K562 (cell line): ENCODE measurements around the gene ACE. TPM values are rescaled to one million over a fixed set of nuclear protein-coding genes. Genes with fewer than 3 reads are reported as not detected.

ENCODE experiments used
- ATAC-seq: fragments of 200-7000 bp; cut with Tn5 transposase; 3 replicates; pipeline ENCODE4 v1.9.1; 2020; ENCODE audit warnings: moderate library complexity
- BruUV-seq: library from RNA; stranded (reverse); fragments of 400-500 nt; replicated peaks from 2 replicates; lab custom pipeline; 2021; lab: Mats Ljungman, UMichigan
- CTCF ChIA-PET: fragments of 300-600 bp; formaldehyde crosslinking; extraction: SDS; loops from one replicate; lab custom pipeline; 2021; ENCODE audit warnings: low intra/inter-chr PET ratio; lab: Yijun Ruan, JAX
- POLR2A ChIA-PET: fragments of 300-600, 350-650 bp; sonication (Branson Sonifier 250); formaldehyde crosslinking; extraction: SDS; loops from one replicate; lab custom pipeline; 2021; ENCODE audit warnings: antibody characterized with exemption, inconsistent platforms; lab: Yijun Ruan, JAX
- DNase-seq, 4 experiments: peaks; one replicate each; pipeline versions ENCODE4 v3.0.0 to v3.0.0-alpha.2; 2011 to 2018; ENCODE audit warnings: low spot score in 3 of 4, mixed read lengths in 3 of 4; ENCODE audit errors: extremely low read depth in 1 of 4
- FAIRE-seq: peaks from 2 replicates; lab custom pipeline; 2011; peaks lifted over from hg19 to GRCh38; lab: Jason Lieb, UNC
- H2AFZ ChIP-seq: 2 replicates; pipeline ENCODE4 v1.6.0; 2011; ENCODE audit warnings: low read depth, low read length, control low read depth, inconsistent platforms
- H3K27ac ChIP-seq: fragments of 200-600 bp; 3 replicates; pipeline ENCODE4 v1.8.0; 2011; ENCODE audit warnings: low read depth, mild to moderate bottlenecking, control low read depth, inconsistent platforms, low read length, moderate library complexity, mixed read lengths; ENCODE audit errors: extremely low read depth
- H3K27me3 ChIP-seq, 2 experiments: fragments of 300-600 bp in 1 of 2; 2 replicates in 1 of 2; 3 replicates in 1 of 2; pipeline versions ENCODE4 v1.6.0 to v1.8.0; 2011; ENCODE audit warnings: inconsistent platforms in 2 of 2, low read length in 2 of 2, mild to moderate bottlenecking in 1 of 2, mixed read lengths in 1 of 2, moderate library complexity in 1 of 2; ENCODE audit not compliant: control insufficient read depth in 2 of 2, insufficient read depth in 2 of 2
- H3K36me3 ChIP-seq: fragments of 300-600 bp; 3 replicates; pipeline ENCODE4 v1.8.0; 2011; ENCODE audit warnings: mild to moderate bottlenecking, low read length, inconsistent platforms; ENCODE audit not compliant: control insufficient read depth, insufficient read depth
- H3K4me1 ChIP-seq, 2 experiments: fragments of 200-600 bp in 1 of 2; replicated peaks in 1 of 2; 2 replicates in 1 of 2; 3 replicates in 1 of 2; pipeline versions ENCODE4 v1.5.1 to v1.8.0; 2011; ENCODE audit warnings: inconsistent platforms in 2 of 2, low read length in 2 of 2, mild to moderate bottlenecking in 1 of 2, mixed read lengths in 1 of 2, moderate library complexity in 1 of 2; ENCODE audit not compliant: control insufficient read depth in 2 of 2, insufficient read depth in 2 of 2
- H3K4me2 ChIP-seq: 2 replicates; pipeline ENCODE4 v1.6.1; 2011; ENCODE audit warnings: low read length, control low read depth, inconsistent platforms, mixed read lengths; ENCODE audit not compliant: insufficient read depth
- H3K4me3 ChIP-seq: fragments of 200-600 bp; sonication (generic), shearing (Covaris generic); 2 replicates; pipeline ENCODE4 v1.5.1; 2016; ENCODE audit warnings: control low read depth, inconsistent platforms
- H3K79me2 ChIP-seq: fragments of 200-600 bp; 3 replicates; pipeline ENCODE4 v1.8.0; 2011; ENCODE audit warnings: low read length, inconsistent platforms; ENCODE audit not compliant: control insufficient read depth, insufficient read depth
- H3K9ac ChIP-seq, 2 experiments: 2 replicates each; pipeline versions ENCODE4 v1.6.0 to v1.6.1; 2011; ENCODE audit warnings: low read depth in 2 of 2, low read length in 2 of 2, control low read depth in 1 of 2, inconsistent platforms in 1 of 2, mild to moderate bottlenecking in 1 of 2, mixed read lengths in 1 of 2; ENCODE audit not compliant: insufficient read depth in 1 of 2
- H3K9me1 ChIP-seq: one replicate; pipeline ENCODE4 v1.6.0; 2011; ENCODE audit warnings: inconsistent platforms, mild to moderate bottlenecking, low read length, moderate library complexity; ENCODE audit not compliant: control insufficient read depth, insufficient read depth
- H3K9me3 ChIP-seq: replicated peaks from 2 replicates; pipeline ENCODE4 v1.5.1; 2011; ENCODE audit warnings: low read depth, low read length, inconsistent platforms; ENCODE audit not compliant: control insufficient read depth, insufficient read depth
- H4K20me1 ChIP-seq: replicated peaks from 2 replicates; pipeline ENCODE4 v1.6.1; 2011; ENCODE audit warnings: low read length, inconsistent platforms, mixed read lengths; ENCODE audit not compliant: control insufficient read depth, insufficient read depth
- CGGBP1 ChIP-seq: fragments of 250-450 bp; sonication (Bioruptor Pico); IDR thresholded peaks from 2 replicates; pipeline ENCODE4 v1.9.0; 2021; ENCODE audit warnings: mild to moderate bottlenecking
- COPS2 ChIP-seq: fragments of 450-650 bp; conservative IDR thresholded peaks from 2 replicates; pipeline ENCODE4 v1.6.1; 2016; ENCODE audit warnings: mild to moderate bottlenecking, moderate library complexity
- GABPA ChIP-seq: fragments of 200-800 bp; sonication (Bioruptor generic); conservative IDR thresholded peaks from 2 replicates; pipeline ENCODE4 v1.6.1; 2016; ENCODE audit warnings: low read depth, missing genetic modification characterization, missing compliant biosample characterization
- MAFK ChIP-seq: IDR thresholded peaks from 2 replicates; pipeline ENCODE4 v1.6.1; 2011; ENCODE audit warnings: low read length, improper control_type of control experiment
- NFIX ChIP-seq: fragments of 250-450 bp; sonication (Bioruptor Pico); IDR thresholded peaks from 2 replicates; pipeline ENCODE4 v1.4.0; 2020; ENCODE audit warnings: low read depth, mild to moderate bottlenecking, moderate library complexity
- NR4A1 ChIP-seq, 2 experiments: fragments of 250-450 bp in 1 of 2; fragments of 450-650 bp in 1 of 2; sonication (Bioruptor Pico) in 1 of 2; IDR thresholded peaks; 2 replicates each; pipeline versions ENCODE4 v1.4.0 to v1.6.1; 2016 to 2020; ENCODE audit warnings: mild to moderate bottlenecking in 2 of 2, missing compliant biosample characterization in 1 of 2, missing genetic modification characterization in 1 of 2, moderate library complexity in 1 of 2
- OTX1 ChIP-seq: fragments of 450-650 bp; formaldehyde crosslinking; IDR thresholded peaks from 2 replicates; pipeline ENCODE4 v1.4.0; 2022; ENCODE audit warnings: mild to moderate bottlenecking
- RBFOX2 ChIP-seq: fragments of 200-400 bp; formaldehyde crosslinking; IDR thresholded peaks from 2 replicates; pipeline ENCODE4 v1.6.1; 2017; ENCODE audit warnings: low read depth, mild to moderate bottlenecking, low read length, moderate library complexity
- RBM39 ChIP-seq: fragments of 200-400 bp; formaldehyde crosslinking; optimal IDR thresholded peaks from 2 replicates; pipeline ENCODE3; 2018; ENCODE audit warnings: low read depth, low read length
- SMARCE1 ChIP-seq: fragments of 450-650 bp; IDR thresholded peaks from 2 replicates; pipeline ENCODE4 v1.7.1; 2016; ENCODE audit warnings: mild to moderate bottlenecking
- STAG1 ChIP-seq: sonication (generic); formaldehyde crosslinking; IDR thresholded peaks from 2 replicates; pipeline ENCODE4 v1.5.0; 2020; ENCODE audit warnings: missing genetic modification reagents, borderline replicate concordance
- ZFP1 ChIP-seq: fragments of 450-650 bp; formaldehyde crosslinking; IDR thresholded peaks from 2 replicates; pipeline ENCODE4 v1.4.0; 2020; ENCODE audit warnings: mild to moderate bottlenecking, mixed read lengths
- ZNF143 ChIP-seq: sonication (generic); formaldehyde crosslinking; IDR thresholded peaks from 2 replicates; pipeline ENCODE4 v1.9.0; 2022; ENCODE audit warnings: mild to moderate bottlenecking, missing genetic modification reagents
- ZNF197 ChIP-seq: fragments of 200-800 bp; sonication (Bioruptor generic); IDR thresholded peaks from 2 replicates; pipeline ENCODE4 v1.6.1; 2016; ENCODE audit warnings: low read depth, missing genetic modification characterization, missing compliant biosample characterization
- ZNF239 ChIP-seq: fragments of 250-450 bp; sonication (Bioruptor Pico); IDR thresholded peaks from 2 replicates; pipeline ENCODE4 v1.4.0; 2020; ENCODE audit warnings: mild to moderate bottlenecking
- WGBS: fragments of 100-300 bp; shearing (Covaris generic); methylation state at CpG from one replicate; pipeline ENCODE4 v1.1.6; 2016; ENCODE audit warnings: low coverage, mixed read lengths; ENCODE audit not compliant: insufficient coverage; ENCODE audit errors: missing lambda C conversion rate; 5-methylcytosine and 5-hydroxymethylcytosine counted together
- in situ Hi-C: fragments of 300-500 bp; cut with MboI; formaldehyde crosslinking; loops from 4 replicates; pipeline ENCODE4 v1.15.0; 2018; ENCODE audit warnings: inconsistent platforms, mixed read lengths
- intact Hi-C: fragments of 100-400 bp; cut with micrococcal nuclease; formaldehyde crosslinking; loops from 2 replicates; pipeline ENCODE4 v1.14.2; 2022
- polyA plus RNA-seq, 8 experiments: library from polyadenylated mRNA; depleted of rRNA in 4 of 8; stranded (reverse) in 5 of 8; unstranded in 3 of 8; fragments of >200 nt; fragmentation: Nextera tagmentation in 2 of 8; fragmentation: Illumina TruSeq in 1 of 8; extraction: Ambion mirVana in 2 of 8; extraction: Trizol in 1 of 8; gene quantifications; 2 replicates each; pipeline versions ENCODE4 v1.2.1 to v1.2.3, GENCODE V29; 2011 to 2014; ENCODE audit warnings: inconsistent platforms in 1 of 8, missing spikeins in 1 of 8
- total RNA-seq, 7 experiments: library from RNA; depleted of rRNA in 6 of 7; stranded (reverse); fragments of >200 nt in 6 of 7; fragmentation: Illumina TruSeq in 2 of 7; extraction: Trizol in 2 of 7; gene quantifications; 2 replicates each; pipeline versions ENCODE4 v1.2.1 to v1.2.3, GENCODE V29; 2011 to 2021; ENCODE audit warnings: low replicate concordance in 1 of 7

ACE gene
- total and polyA plus RNA-seq, 9 of the 15 experiments (the other 6 are each of a cell fraction or from before 2014, with no cell fraction given): 0.07 to 2.5 (median 0.47) TPM; not detected in 1

DNA sequence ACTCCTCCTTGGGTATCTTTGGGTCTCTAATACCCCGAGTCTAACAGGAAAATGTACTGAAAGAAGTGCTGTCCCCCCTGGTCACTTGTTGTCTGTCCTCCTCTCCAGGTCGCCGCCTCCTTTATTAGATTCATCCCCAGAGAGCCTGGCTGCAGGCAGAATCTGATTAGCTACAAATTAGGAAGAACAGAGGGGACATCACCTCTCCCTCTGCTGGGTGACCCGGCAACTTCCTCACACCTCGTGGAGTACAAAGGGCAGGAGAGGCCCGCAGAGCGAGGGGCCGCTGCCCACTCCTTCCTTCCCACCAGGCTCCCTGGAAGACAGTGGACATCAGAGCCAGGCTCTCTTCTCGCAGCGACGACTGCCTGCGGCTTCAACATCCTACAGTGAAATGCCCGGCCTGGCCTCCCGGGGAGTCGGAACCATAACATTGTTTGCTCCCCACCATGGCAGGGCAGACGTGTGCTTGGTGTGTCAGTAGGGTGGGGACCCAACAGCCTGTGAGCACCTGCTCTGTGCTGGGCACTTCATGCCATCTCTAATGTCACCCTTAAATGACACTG, 36.0 kb upstream of the ACE start:
- TF ChIP-seq RBFOX2 (0 out of 2 replicates have a peak, but pooled peaks have one; percentile 7), ZFP1 (CRISPR knock-in tag) (no peak)
- FAIRE-seq: no peak
- in situ Hi-C loops (loop anchor here (25.0 kb wide), 1 partner anchor 396 kb away; the partner anchor contains the start of genes FTSJ3, PSMC5 and SMARCD2), intact Hi-C loops (no loop called here)
- H3K9ac ChIP-seq: peak overlapping the region in 1 of 2 experiments; percentile 31; a peak in 1 of 4 replicates
- H3K4me2 ChIP-seq: no peak overlapping the region
- no peaks in the 10 kb centered on the region for H3K27me3 ChIP-seq
- no peak overlapping the region for H3K27ac ChIP-seq
- 86% methylated on average over 13 of the region's 16 CpGs for WGBS
- DNase-seq: no peak
- no peak overlapping the region for H3K4me3 ChIP-seq
- CTCF ChIA-PET: no interaction called here
- no peaks in the 10 kb centered on the region for H3K9me3 ChIP-seq
- peaks cover 2% of the 10 kb centered on the region; the same call in 1 of the 3 replicates for H3K36me3 ChIP-seq
- peaks cover 19% of the 10 kb centered on the region; the same call in 1 of the 3 replicates for H3K79me2 ChIP-seq
- peaks cover 7% of the 10 kb centered on the region for H3K9me1 ChIP-seq
- H4K20me1 ChIP-seq: peaks cover 7% of the 10 kb centered on the region; the same call in 1 of the 2 replicates
- H2AFZ ChIP-seq: no peak overlapping the region
- ATAC-seq: no peak
- H3K4me1 ChIP-seq: peaks cover 44 to 70% of the 10 kb centered on the region in 2 experiments
- POLR2A ChIA-PET: interaction anchor here (0.8 kb wide), 1 partner anchor 35 kb away, joined by 3 read pairs; no protein-coding TSS in a partner anchor
- BruUV-seq: no TSS peak

GRCh38 chr17:63441654-63442053, 35.2 kb upstream of the ACE start:
- Histone ChIP-seq H3K4me3 (no peak overlapping the region), H4K20me1 (peaks cover 7% of the 10 kb centered on the region; the same call in 1 of the 2 replicates), H3K79me2 (peaks cover 16% of the 10 kb centered on the region; the same call in 1 of the 3 replicates), H3K9ac (peak overlapping the region in 1 of 2 experiments; percentile 69; a peak in 2 of 4 replicates), H3K27me3 (no peaks in the 10 kb centered on the region), H3K9me3 (no peaks in the 10 kb centered on the region), H3K27ac (no peak overlapping the region), H2AFZ (no peak overlapping the region), H3K36me3 (no peaks in the 10 kb centered on the region), H3K4me2 (no peak overlapping the region), H3K4me1 (peaks cover 36 to 70% of the 10 kb centered on the region in 2 experiments), H3K9me1 (peaks cover 7% of the 10 kb centered on the region)
- no peak for DNase-seq
- no peak for FAIRE-seq
- BruUV-seq: no TSS peak
- WGBS: 84% methylated on average over 10 of the region's 13 CpGs
- no peak for ATAC-seq
- ChIA-PET POLR2A (interaction anchor here (0.6 to 1.6 kb wide), 2 partner anchors 14 to 477 kb away, joined by 3 to 4 read pairs; no protein-coding TSS in a partner anchor), CTCF (interaction anchor here (1.2 kb wide), 1 partner anchor 38 kb away, joined by 4 read pairs; no protein-coding TSS in a partner anchor)
- intact Hi-C loops (no loop called here), in situ Hi-C loops (loop anchor here (25.0 kb wide), 1 partner anchor 396 kb away; the partner anchor contains the start of genes FTSJ3, PSMC5 and SMARCD2)
- TF ChIP-seq NFIX (no peak), ZNF239 (no peak), CGGBP1 (CRISPR knock-in tag) (no peak), SMARCE1 (no peak), OTX1 (CRISPR knock-in tag) (no peak), RBM39 (no peak), ZNF197 (CRISPR knock-in tag) (no peak), GABPA (tag) (no peak), COPS2 (no peak), ZNF143 (CRISPR knock-in tag) (no peak), STAG1 (no peak), NR4A1 (CRISPR knock-in tag; IDR thresholded peaks at IDR 0.05) (no peak), NR4A1 (tag; IDR thresholded peaks at IDR 0.05) (no peak), MAFK (no peak)
